GM18502 (cell line): ENCODE data around the gene RHD.
"Not testable (repeated sequence)": the region's sequence is repeated elsewhere in the genome, so short reads cannot be mapped to it uniquely, and the experiment has no call there.

Experiments used
- ATAC-seq: cut with Tn5 transposase; IDR thresholded peaks from one replicate; pipeline ENCODE4 v1.9.1; 2021; ENCODE audit warnings: mild to moderate bottlenecking; ENCODE audit not compliant: unreplicated experiment, poor library complexity

Gene RHD

DNA sequence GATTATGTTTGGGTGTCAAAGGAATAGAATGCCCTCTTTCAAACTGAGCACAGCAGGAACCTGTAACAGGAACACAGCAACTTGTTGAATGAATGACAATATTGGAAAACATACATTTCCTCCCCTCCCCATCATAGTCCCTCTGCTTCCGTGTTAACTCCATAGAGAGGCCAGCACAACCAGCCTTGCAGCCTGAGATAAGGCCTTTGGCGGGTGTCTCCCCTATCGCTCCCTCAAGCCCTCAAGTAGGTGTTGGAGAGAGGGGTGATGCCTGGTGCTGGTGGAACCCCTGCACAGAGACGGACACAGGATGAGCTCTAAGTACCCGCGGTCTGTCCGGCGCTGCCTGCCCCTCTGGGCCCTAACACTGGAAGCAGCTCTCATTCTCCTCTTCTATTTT is at the start of gene RHD:
TSS of gene RHD (plus strand) at position 272 of the 400 bp plus-strand sequence. CDS start at position 311, 39 bp downstream.
- not testable (repeated sequence) for ATAC-seq

GRCh38 chr1:25222606-25223005 is 49.7 kb upstream of the RHD start:
- no peak for ATAC-seq

GRCh38 chr1:25223471-25223870 is 48.8 kb upstream of the RHD start:
- no peak for ATAC-seq

DNA sequence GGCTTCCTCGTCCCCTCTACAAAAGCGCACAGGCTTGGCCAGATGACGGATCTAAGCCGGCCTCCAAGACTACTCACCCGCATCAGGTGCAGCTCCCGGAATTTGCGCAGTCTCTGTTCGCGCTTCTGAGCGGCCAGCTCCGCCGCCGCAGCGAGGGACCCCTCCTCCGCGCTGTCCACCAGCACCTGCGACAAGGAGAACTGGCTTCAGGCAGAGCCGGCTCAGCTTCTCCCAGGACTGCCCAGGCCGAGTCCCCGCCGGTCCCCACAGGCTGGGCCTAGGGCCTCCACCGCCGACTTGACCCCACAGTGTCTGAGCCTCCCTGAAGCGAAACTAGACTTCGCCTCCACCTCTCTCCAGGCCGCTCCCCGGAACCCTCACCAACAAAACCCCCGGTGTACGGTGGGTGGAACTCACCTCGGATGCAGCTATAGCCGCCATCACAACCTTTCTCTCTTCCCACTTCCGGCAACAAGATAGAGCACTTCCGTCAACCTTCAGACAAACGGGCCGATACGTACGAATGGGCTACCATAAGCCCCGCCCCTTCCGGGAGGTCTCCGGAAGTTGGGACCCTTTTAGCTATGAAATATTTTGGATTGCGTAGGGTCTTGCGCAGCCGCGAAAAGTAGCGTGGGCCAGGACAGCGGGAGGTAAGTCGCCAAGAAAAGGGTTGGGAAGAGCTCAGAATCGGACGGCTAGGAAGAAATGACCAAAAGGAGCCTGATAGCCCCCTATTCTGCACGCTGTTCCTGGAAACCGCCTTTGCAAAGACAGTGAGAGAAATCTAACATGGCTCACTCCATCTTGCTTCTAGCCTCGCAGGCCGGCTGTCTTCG is 40.1 kb upstream of the RHD start, which contains the start of gene SYF2:
TSS of gene SYF2 (minus strand) at position 476 of the 839 bp plus-strand sequence. CDS start at position 441, 35 bp downstream.
- peak; percentile 78 for ATAC-seq

- peak; percentile 62 for ATAC-seq
Measured at GRCh38 chr1:25232866-25233784, 39.2 kb upstream of the RHD start.

DNA sequence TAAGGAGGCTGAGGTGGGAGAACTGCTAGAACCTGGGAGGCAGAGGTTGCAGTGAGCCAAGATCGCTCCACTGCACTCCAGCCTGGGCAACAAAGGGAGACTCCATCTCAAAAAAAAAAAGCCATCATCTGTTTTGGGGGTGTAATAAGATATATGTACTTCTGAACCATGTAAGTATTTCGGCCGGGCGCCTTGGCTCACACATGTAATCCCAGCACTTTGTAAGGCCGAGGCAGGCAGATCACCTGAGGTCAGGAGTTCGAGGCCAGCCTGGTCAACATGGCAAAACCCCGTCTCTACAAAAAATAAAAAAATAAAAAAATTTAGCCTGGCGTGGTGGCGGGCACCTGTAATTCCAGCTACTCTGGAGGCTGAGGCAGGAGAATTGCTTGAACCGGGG is 36.9 kb upstream of the RHD start:
- not testable (repeated sequence) for ATAC-seq

- ATAC-seq: not testable (repeated sequence)
Measured at GRCh38 chr1:25236261-25236660, 36.0 kb upstream of the RHD start.

GRCh38 chr1:25238046-25238445 is 34.3 kb upstream of the RHD start:
- no peak for ATAC-seq

DNA sequence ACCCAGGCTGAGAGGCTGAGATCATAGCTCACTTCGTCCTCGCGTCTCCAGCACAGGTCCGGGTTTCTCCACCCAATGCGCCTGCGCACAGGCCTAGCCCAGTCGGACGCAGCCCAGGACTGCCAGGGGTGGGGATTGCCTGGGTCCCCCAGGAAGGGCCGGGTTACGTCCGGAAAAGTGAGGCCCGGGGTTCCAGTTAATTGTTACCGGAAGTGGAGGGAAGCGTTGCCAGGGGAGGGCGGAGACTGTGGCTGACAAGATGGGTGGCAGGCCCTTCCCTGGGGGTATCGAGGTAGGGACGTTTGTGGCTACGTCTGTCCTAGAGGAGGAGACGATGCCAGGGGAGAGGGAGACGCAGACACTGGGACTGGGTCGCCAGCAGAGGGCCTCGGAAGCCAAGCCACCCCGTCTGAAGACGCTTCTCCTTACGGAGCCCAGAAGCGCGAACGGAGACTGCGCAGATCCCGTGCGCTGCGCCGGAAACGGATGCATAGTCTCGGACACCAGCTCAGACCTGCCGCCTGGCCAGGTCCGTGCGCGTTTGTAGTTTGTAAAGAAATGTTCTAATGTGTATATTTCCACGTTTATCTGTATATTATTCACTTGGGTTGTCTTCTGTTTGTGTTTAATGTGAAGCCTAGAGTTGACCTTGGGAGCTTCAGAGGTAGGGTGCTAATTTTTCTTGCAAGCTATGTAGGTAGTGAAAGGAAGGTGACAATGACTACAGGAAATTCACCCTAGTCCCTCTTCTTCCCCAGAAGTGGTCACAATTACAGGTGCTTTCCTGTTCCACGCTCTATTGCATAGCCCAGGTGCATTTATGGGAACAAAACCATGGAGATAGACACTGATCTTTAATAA is 32.4 kb upstream of the RHD start:
- peak; percentile 78 for ATAC-seq

DNA sequence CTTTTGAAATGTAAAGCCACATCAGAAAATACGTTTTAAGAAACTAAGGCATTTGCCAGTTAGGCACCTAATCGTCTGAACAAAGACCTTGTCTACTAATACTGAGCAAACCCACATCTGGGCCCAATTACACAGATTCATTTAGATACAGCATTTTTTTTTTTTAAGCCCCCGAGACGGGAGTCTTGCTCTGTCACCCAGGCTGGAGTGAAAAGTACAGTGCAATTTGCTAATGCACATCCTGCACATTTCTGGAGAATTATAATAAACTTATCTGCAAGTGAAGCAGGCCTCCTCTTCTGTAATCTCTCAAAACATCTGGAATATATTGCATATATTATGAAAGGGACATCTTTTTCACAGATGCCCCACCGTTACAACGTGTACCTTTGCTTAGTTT is 28.4 kb upstream of the RHD start:
- no peak for ATAC-seq

DNA sequence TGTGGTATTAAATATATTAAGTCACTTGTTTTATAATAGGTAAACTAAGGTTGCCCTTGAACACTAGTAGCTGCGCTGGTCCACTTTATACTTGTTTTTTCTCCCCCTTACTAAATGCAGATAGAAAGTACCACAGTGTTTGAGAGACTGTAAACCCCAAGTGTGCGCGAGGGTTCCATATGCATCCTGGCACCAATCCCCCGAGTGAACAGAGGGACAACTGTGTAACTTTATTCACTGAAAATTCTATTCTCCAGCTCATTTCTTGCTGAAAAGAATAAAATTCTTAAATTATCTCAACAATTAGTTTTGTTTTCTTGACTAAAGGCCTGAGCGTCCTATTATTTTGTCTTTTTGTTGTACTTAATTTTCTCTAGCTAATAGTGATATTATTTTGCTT is 26.9 kb upstream of the RHD start:
- no peak for ATAC-seq

GRCh38 chr1:25245809-25246599 is 26.3 kb upstream of the RHD start:
- no peak for ATAC-seq

- ATAC-seq: peak; percentile 17
Measured at GRCh38 chr1:25246600-25247023, 25.7 kb upstream of the RHD start.

- peak; percentile 85 for ATAC-seq
Measured at GRCh38 chr1:25247024-25247828, 25.1 kb upstream of the RHD start, which contains the start of gene RSRP1. TSS of gene RSRP1 (minus strand) at chr1:25247454. CDS start at chr1:25246963, 491 bp downstream.

- ATAC-seq: peak; percentile 49
Measured at GRCh38 chr1:25247829-25248754, 24.2 kb upstream of the RHD start.

- ATAC-seq: no peak
Measured at GRCh38 chr1:25253911-25254310, 18.4 kb upstream of the RHD start.
